OCI-LY7 (cell line): ENCODE data around the gene MIGA1. TPM values are rescaled to one million over a fixed set of nuclear protein-coding genes. Genes with fewer than 3 reads are reported as not detected.
"Not testable (repeated sequence)": the region's sequence is repeated elsewhere in the genome, so short reads cannot be mapped to it uniquely, and the experiment has no call there.

Experiments used
- BruUV-seq: library from RNA; stranded (reverse); fragments of 400-500 nt; replicated peaks from 2 replicates; lab custom pipeline; 2021; lab: Mats Ljungman, UMichigan
- CTCF ChIA-PET: fragments of 300-600 bp; sonication (Branson Sonifier 250); formaldehyde crosslinking; loops from one replicate; lab custom pipeline; 2022; ENCODE audit warnings: antibody characterized with exemption; ENCODE audit not compliant: unreplicated experiment; lab: Charles Lee
- POLR2A ChIA-PET: fragments of 300-600 bp; sonication (Branson Sonifier 250); formaldehyde crosslinking; loops from one replicate; lab custom pipeline; 2022; ENCODE audit warnings: antibody characterized with exemption; lab: Charles Lee
- DNase-seq: peaks from one replicate; pipeline ENCODE4 v3.0.0-alpha.2; 2015; ENCODE audit warnings: low spot score
- H2AFZ ChIP-seq: fragments of 200-600 bp; sonication (generic), shearing (Covaris generic); 2 replicates; pipeline ENCODE4 v1.6.1; 2014; ENCODE audit warnings: mild to moderate bottlenecking, antibody characterized with exemption, low read length, moderate library complexity
- H3K27ac ChIP-seq: fragments of 200-600 bp; sonication (generic); 2 replicates; pipeline ENCODE4 v1.5.1; 2014; ENCODE audit warnings: mixed run types, low read depth, mild to moderate bottlenecking, moderate library complexity, low read length, inconsistent platforms; ENCODE audit not compliant: poor library complexity, severe bottlenecking
- H3K36me3 ChIP-seq: fragments of 200-600 bp; sonication (generic); 2 replicates; pipeline ENCODE4 v1.6.1; 2014; ENCODE audit warnings: mild to moderate bottlenecking, antibody characterized with exemption, low read length, moderate library complexity, mixed read lengths; ENCODE audit not compliant: insufficient read depth
- H3K4me1 ChIP-seq: fragments of 200-600 bp; sonication (generic); 2 replicates; pipeline ENCODE4 v1.5.1; 2014; ENCODE audit warnings: mild to moderate bottlenecking, low read length; ENCODE audit not compliant: insufficient read depth, poor library complexity, severe bottlenecking
- H3K4me2 ChIP-seq: fragments of 200-600 bp; sonication (generic); 2 replicates; pipeline ENCODE4 v1.6.1; 2014; ENCODE audit warnings: mild to moderate bottlenecking, low read length
- H3K4me3 ChIP-seq: fragments of 200-600 bp; sonication (generic); 2 replicates; pipeline ENCODE4 v1.5.1; 2014; ENCODE audit warnings: mild to moderate bottlenecking, low read depth, low read length; ENCODE audit not compliant: poor library complexity, severe bottlenecking
- H3K79me2 ChIP-seq: fragments of 200-600 bp; sonication (generic); 2 replicates; pipeline ENCODE4 v1.6.1; 2016; ENCODE audit warnings: low read depth, mild to moderate bottlenecking, low read length, moderate library complexity, mixed read lengths; ENCODE audit not compliant: insufficient read depth
- H3K9me2 ChIP-seq: fragments of 200-600 bp; sonication (generic); 2 replicates; pipeline ENCODE4 v1.6.1; 2016; ENCODE audit warnings: mild to moderate bottlenecking, low read length, mixed read lengths; ENCODE audit not compliant: insufficient read depth
- H3K9me3 ChIP-seq: fragments of 200-600 bp; sonication (generic); 2 replicates; pipeline ENCODE4 v1.6.1; 2014; ENCODE audit warnings: mild to moderate bottlenecking, mixed run types, low read length, mixed read lengths
- H4K20me1 ChIP-seq: fragments of 200-600 bp; sonication (generic); 2 replicates; pipeline ENCODE4 v1.6.1; 2014; ENCODE audit warnings: mild to moderate bottlenecking, antibody characterized with exemption, low read length, moderate library complexity, mixed read lengths; ENCODE audit not compliant: insufficient read depth
- CTCF ChIP-seq: fragments of 200-600 bp; sonication (generic); conservative IDR thresholded peaks from 2 replicates; pipeline ENCODE4 v1.5.1; 2014; ENCODE audit warnings: mild to moderate bottlenecking, antibody characterized with exemption, low read length, moderate library complexity, mixed read lengths
- EZH2phosphoT487 ChIP-seq: fragments of 200-600 bp; sonication (generic); IDR thresholded peaks from 2 replicates; pipeline ENCODE4 v1.6.1; 2018; ENCODE audit warnings: low read depth, borderline replicate concordance, mild to moderate bottlenecking, mixed run types, antibody characterized with exemption, low read length, moderate library complexity, mixed read lengths
- intact Hi-C: fragments of 100-400 bp; cut with micrococcal nuclease; formaldehyde crosslinking; loops from one replicate; pipeline ENCODE4 v1.10.0; 2022; ENCODE audit not compliant: unreplicated experiment
- total RNA-seq, 2 experiments: library from RNA; depleted of rRNA in 1 of 2; stranded (reverse); fragments of >200 nt in 1 of 2; shearing (Covaris generic) in 1 of 2; gene quantifications; 2 replicates each; pipeline ENCODE4 v1.2.3, GENCODE V29; 2014 to 2022

MIGA1 gene
- total RNA-seq, 2 experiments from 2014 or later = 5.1 to 8.4 TPM

DNA sequence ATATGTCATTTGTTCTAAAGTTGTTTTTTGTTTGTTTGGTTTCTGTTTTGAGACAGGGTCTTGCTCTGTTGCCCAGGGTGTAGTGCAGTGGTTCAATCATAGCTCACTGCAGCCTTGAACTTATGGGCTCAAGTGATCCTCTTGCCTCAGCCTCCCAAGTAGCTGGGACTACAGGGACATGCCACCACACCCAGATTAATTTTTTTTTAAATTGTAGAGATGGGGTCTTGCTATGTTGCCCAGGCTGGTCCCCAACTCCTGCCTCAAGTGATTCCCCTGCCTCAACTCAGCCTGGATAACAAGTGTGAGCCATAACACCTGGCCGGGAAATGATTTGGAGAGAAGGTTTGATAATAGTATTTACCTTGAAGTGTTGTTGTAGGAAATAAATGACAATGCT lies 127.2 kb downstream of the MIGA1 start:
- H3K9me3 ChIP-seq = no peaks in the 10 kb centered on the region
- H3K36me3 ChIP-seq = no peaks in the 10 kb centered on the region
- intact Hi-C loops = loop anchor here (10.0 kb wide), 2 partner anchors 192 to 362 kb away; no protein-coding TSS in a partner anchor
- no peak overlapping the region for H3K27ac ChIP-seq
- no peak overlapping the region for H2AFZ ChIP-seq
- no peaks in the 10 kb centered on the region for H3K4me1 ChIP-seq
- no peak for TF ChIP-seq CTCF
- no peak for TF ChIP-seq EZH2phosphoT487
- BruUV-seq = no TSS peak
- no peaks in the 10 kb centered on the region for H3K79me2 ChIP-seq
- no peak overlapping the region for H3K4me2 ChIP-seq
- no peak overlapping the region for H3K4me3 ChIP-seq
- POLR2A ChIA-PET = no interaction called here
- DNase-seq = no peak
- H4K20me1 ChIP-seq = no peaks in the 10 kb centered on the region
- CTCF ChIA-PET = no interaction called here
- H3K9me2 ChIP-seq = no peaks in the 10 kb centered on the region

GRCh38 chr1:77910116-77910515 lies 130.7 kb downstream of the MIGA1 start:
- CTCF ChIA-PET = no interaction called here
- POLR2A ChIA-PET = no interaction called here

DNA sequence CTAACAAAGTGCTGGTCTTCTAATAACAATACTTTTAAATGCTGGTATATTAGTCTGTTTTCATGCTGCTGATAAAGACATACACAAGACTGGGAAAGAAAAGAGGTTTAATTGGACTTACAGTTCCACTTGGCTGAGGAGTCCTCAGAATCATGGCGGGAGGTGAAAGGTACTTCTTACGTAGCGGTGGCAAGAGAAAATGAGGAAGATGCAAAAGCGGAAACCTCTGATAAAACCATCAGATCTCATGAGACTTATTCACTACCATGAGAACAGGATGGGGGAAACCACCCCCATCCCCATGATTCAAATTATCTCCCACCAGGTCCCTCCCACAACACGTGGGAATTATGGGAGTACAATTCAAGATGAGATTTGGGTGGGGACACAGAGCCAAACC lies 139.5 kb downstream of the MIGA1 start:
- BruUV-seq, H3K9me3 ChIP-seq, H3K4me1 ChIP-seq, intact Hi-C loops, H3K4me3 ChIP-seq, H3K4me2 ChIP-seq, H3K79me2 ChIP-seq, H2AFZ ChIP-seq, H3K36me3 ChIP-seq, H4K20me1 ChIP-seq, DNase-seq, H3K9me2 ChIP-seq, H3K27ac ChIP-seq, CTCF ChIA-PET: not testable (repeated sequence)
- POLR2A ChIA-PET = interaction anchor here (0.7 kb wide), 1 partner anchor 370 kb away, joined by 3 read pairs; no protein-coding TSS in a partner anchor

More at GRCh38 chr1:77910116-77910515, 130.7 kb downstream of the MIGA1 start:
- BruUV-seq = no TSS peak
- no peaks in the 10 kb centered on the region for H3K36me3 ChIP-seq
- no peak overlapping the region for H3K4me2 ChIP-seq
- H3K27ac ChIP-seq = no peak overlapping the region
- no peak overlapping the region for H2AFZ ChIP-seq
- H3K79me2 ChIP-seq = no peaks in the 10 kb centered on the region
- no peaks in the 10 kb centered on the region for H3K4me1 ChIP-seq
- intact Hi-C loops = no loop called here
- no peaks in the 10 kb centered on the region for H4K20me1 ChIP-seq
- no peak for DNase-seq
- no peaks in the 10 kb centered on the region for H3K9me3 ChIP-seq
- no peak overlapping the region for H3K4me3 ChIP-seq
- H3K9me2 ChIP-seq = no peaks in the 10 kb centered on the region
- TF ChIP-seq EZH2phosphoT487 = no peak
- TF ChIP-seq CTCF = no peak
